Iris pigment epithelial cell (primary cell): ENCODE measurements around the gene KIF6.
"Not testable (repeated sequence)": the region's sequence is repeated elsewhere in the genome, so short reads cannot be mapped to it uniquely, and the experiment has no call there.

Experiments
- DNase-seq: peaks from one replicate; pipeline ENCODE4 v3.0.0-alpha.2; 2011; ENCODE audit warnings: low read depth

KIF6 gene

GRCh38 chr6:39289490-39289889 lies 435.7 kb downstream of the KIF6 start:
- no peak for DNase-seq

- DNase-seq: no peak
Measured at GRCh38 chr6:39287601-39288000, 437.6 kb downstream of the KIF6 start.

GRCh38 chr6:39286596-39286995 lies 438.6 kb downstream of the KIF6 start:
- DNase-seq: not testable (repeated sequence)

- DNase-seq: no peak
Measured at GRCh38 chr6:39282774-39283173, 442.4 kb downstream of the KIF6 start.

GRCh38 chr6:39281312-39281980 lies 443.8 kb downstream of the KIF6 start:
- no peak for DNase-seq

GRCh38 chr6:39280247-39280731 lies 444.9 kb downstream of the KIF6 start:
- DNase-seq: no peak
